NCI-H446 treated with DMSO at 0.1 percent for 48 hours (cell line): ENCODE results near the gene EPG5.
A peak's percentile ranks its signal among the peaks of the same experiment; 100 is the strongest.
"Not testable (repeated sequence)": the region's sequence is repeated elsewhere in the genome, so short reads cannot be mapped to it uniquely, and the experiment has no call there.

ENCODE experiments used
- DNase-seq: peaks from one replicate; lab custom pipeline; 2025; lab: John Stamatoyannopoulos, UW

The EPG5 gene

DNA sequence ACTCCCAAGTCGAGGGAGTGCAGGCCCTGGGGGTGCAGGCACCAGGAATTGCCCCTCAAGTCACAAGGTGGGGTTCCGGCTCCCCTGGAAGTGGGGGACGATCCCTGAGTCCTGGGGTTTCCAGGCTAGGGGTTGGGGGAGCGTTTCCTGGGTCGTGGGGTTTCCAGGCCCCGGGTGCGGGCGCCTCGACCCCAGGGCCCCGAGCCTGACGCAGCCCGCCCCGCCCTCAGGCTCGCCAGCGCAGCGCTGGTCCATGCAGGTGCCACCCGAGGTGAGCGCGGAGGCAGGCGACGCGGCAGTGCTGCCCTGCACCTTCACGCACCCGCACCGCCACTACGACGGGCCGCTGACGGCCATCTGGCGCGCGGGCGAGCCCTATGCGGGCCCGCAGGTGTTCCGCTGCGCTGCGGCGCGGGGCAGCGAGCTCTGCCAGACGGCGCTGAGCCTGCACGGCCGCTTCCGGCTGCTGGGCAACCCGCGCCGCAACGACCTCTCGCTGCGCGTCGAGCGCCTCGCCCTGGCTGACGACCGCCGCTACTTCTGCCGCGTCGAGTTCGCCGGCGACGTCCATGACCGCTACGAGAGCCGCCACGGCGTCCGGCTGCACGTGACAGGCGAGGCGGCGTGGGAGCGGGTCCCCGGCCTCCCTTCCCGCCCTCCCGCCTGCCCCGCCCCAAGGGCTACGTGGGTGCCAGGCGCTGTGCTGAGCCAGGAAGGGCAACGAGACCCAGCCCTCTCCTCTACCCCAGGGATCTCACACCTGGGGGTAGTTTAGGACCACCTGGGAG lies 129.7 kb downstream of the EPG5 start:
- no peak for DNase-seq

DNA sequence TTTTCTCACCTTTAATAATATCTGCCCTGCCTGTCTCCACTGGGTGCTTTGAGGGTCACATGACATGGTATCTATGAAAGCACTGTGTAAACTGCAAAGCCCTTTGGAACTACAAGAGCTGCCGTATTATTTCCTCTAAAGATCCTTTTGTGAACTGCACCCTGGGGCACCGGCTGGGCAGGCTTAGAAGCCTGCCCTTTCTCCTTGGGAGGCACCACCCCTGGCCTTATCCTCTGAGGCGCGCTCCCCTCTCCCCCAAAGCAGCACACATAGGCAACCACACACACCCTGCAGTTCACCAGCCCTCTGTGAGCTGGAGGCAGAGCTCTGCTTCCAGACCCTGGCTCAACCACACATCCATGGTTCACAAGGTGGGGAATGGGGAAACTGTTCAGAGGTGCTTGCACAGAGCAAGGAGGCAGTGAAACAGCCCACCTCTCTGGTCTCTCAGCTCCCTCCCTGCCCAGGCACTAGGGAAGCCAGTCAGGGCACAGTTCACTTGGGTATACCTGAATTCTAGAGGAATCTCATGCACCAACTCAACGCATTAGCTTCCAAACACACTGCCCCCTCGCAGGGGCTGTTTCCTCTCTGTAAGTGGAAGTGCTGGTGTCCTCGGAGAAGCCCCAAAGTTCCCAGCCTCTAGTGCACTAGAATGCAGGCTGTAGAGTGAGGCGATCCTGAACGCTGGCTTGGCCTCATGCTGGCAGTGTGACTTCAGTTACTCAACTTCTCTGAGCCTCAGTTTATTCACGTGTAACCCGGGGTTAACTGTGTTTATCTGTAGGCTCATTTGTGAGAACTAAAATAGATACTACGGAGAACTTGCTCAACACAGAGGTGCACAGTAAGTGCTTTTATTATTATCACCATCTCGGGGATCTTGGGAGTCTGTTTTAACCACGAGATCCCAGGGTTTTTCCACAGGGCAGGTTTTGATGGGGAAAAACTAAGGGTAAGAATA lies 130.6 kb downstream of the EPG5 start:
- no peak for DNase-seq

DNA sequence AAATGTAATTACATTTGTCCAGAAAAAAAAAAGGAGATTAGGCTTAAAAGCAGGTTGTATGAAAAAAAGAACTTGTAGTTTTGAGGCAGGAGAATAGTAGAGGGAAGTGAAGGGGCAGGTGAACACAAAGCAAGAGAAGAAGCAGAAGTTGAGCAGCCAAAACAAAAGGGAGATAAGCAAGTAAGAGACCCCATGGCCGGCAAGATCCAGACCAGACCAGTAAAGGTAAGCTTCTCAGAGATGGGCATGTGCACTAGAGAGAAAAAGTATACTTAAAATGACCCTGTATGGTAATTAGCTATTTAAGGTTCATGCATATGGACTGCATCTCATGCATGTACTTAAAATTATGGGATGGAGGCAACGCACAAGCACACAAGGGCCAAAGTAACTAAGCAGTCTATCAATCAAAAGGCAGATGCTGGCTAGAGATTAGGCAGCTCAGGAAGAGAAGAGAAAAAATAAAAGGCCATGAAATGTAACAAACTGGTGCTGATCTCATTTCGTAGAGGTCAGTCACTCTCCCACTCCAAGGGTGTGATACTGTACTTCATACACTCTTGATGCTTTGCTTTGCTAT lies 132.0 kb downstream of the EPG5 start:
- no peak for DNase-seq

DNA sequence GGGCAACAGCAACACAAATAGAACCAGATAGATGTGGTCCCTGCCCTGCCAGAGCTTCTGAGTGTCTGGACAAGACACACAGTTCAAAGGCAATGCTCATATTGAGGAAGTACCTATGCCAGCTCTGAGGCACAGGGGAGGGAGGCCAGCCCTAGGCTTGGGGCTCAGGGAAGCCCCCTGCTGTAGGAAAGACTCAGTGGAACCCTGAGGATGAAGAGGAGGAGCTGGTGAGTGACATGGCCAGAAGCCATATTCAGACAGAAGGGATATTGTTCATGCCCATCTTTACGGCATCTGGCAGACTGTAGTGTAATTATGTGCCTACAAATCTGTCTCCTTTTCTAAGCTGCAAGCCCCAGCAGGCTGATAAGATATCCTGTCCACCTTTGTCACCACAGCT lies 132.8 kb downstream of the EPG5 start:
- peak; percentile 1 for DNase-seq

DNA sequence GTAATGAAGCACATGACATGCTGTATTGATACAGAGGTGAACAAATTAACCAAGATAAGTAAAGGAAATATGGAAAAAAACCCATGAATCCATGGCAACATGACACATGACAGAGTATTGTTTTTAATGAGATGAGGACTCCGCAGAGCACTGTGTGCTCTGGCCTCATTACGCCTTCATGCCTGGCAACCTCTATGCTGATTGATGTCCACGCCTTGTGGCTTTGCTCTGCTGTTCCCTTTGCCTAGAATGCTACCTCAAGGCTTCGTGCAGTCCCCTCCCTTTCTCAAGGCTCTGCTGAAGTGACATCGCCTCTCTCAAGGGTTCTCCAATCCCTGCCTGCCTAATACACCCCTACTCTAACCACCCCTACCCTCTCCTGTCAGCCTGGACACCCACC lies 133.3 kb downstream of the EPG5 start:
- DNase-seq = no peak

DNA sequence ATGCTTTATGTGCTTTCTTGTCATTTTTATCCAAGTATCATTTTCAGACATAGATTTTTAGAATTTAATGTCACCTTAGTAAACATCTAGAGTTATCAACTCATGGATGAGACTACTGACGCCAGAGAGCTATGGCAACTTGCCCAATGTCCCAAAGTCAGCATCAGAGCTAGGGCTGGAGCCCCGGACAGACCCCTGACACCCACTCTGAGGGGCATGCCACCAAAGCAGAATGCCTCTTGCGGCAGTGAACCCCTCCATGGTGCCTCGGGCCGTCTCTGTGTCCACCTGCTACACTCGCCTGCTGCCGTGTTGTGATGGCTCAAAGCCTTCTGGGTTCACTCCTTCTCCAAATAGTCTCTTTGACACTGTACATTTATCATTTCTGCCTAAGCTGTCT lies 136.2 kb downstream of the EPG5 start:
- DNase-seq = no peak

DNA sequence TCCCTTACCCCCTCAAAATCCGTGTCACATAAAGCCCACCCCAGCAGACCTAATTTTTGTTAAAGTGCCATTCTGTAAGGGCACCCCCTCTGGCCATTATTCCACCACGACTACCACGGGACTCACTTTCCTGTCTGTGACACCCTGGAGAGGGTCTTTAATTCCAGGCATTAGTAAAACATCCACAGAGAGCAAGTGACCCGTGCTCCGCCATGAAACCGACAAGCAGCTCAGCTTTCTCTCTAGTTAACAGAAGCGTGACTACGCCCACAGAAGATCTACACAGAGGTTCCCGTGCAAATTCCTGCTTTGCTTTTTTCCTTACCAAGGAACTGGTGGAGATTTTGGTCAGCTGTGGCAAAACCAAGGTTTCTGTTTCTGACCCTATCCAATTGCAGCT lies 137.3 kb downstream of the EPG5 start:
- no peak for DNase-seq

DNA sequence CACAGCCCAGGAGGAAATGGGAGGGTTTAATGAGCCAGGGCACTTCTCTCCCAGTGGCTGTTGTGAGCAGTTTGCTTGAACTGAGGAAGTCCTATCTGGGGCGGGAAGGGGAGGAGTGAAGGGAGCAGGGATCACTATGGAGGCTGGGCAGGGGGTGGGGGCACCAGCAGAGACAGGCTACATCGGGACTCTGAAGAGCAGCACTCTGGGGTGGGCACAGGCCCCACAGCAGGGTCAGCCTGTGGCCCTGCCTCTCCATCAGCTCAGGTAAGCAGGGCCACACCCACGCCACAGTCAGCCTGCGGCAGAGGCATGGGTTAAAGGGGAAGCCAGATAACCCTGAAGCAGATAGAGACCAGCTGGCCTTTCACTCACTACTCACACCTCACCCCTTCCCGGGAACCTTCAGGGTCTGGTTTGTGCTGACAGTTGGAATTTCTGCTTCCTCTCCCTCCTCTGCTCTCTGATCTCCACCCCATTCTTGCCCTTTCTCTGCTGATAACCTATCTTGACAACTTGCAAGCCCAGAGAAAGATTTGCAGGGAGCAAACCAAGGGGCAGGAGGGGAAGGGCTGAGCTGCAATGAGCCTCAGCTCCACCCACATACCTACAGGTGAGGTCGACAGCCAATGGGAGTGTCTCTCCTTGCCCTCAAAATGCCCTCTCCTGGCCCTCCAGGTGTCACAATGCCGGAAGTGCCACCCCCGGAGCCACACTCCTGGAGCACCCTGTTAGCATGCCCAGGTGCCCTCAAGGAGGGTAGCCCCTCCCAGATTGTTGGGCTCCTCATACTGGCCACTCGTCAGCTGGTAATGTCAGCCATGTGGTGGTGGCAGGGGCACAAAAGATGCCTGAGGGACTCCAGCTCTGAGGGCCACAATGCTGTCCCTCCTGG lies 138.0 kb downstream of the EPG5 start:
- DNase-seq = no peak

DNA sequence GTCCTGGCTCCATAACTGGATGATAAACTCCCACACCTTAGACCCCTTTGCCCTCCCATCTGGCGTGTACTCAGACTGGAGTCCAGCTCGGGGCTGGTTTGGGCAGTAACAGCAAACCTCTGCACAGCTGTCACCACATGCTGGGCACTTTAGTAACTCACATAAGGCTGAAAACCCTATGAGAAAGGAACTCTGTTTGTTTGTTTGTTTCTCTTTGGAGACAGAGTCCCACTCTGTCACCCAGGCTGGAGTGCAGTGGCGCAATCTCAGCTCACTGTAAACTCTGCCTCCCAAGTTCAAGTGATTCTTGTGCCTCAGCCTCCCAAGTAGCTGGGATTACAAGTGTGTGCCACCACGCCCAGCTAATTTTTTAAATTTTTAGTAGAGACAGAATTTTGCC lies 140.4 kb downstream of the EPG5 start:
- DNase-seq = not testable (repeated sequence)

DNA sequence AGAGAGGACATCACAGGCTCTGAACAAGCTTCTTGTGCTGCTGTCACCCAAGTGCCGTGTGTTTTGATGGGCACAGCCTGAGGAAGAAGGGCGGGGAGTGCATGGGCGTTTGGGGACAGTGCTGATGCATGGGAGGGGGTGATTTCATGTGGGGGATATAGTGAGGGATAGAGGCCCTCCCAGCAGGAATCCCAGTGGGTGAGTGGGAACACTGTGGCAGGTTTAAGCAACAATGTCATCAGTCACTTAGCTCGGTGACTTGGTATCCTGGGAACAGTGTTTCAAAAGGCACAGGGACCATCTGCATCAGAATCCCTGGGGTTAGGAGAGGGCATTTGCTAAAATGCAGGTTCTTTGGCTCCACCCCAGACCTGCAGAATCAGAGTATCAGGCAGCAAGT lies 141.0 kb downstream of the EPG5 start:
- DNase-seq = no peak

DNA sequence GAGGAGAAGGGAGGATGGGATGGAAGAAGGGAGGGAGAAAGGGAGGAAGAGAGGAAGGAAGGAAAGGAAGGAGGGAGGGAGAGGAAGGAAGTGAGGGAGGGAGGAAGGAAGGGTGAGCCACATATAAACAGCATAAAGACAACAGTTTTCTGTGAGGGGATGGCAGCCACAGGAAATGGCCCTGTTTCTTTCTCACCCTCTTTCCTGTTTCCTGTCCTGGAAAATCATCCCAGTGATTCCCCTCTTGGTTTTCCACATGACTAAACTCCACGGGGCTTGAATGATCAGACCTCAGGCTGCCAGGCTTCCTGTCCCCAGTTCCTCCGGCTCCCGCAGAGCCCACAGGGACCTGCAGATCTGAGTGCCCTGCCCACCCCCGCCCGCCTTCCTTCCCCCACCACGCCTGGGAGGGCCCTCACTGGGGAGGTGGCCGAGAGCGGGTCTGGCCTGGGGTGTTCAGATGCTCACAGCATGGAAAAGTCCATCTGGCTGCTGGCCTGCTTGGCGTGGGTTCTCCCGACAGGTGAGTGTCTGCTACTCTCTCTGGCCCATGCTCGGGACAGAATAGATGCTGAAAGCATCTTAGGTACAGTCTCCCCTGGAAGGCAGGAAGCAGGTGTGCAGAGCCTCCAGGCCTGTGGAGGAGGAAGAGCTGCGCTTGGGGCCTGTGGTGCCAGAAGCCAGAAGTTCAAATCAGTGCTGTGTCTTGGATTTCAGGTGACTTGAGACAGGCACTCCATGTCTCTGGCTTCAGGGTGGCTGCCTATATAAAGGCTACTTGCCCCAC lies 141.7 kb downstream of the EPG5 start, which contains the start of gene SIGLEC15:
SIGLEC15 (plus strand) TSS at position 418 of the 787 bp plus-strand sequence; CDS start at position 472, 54 bp downstream.
- no peak for DNase-seq

DNA sequence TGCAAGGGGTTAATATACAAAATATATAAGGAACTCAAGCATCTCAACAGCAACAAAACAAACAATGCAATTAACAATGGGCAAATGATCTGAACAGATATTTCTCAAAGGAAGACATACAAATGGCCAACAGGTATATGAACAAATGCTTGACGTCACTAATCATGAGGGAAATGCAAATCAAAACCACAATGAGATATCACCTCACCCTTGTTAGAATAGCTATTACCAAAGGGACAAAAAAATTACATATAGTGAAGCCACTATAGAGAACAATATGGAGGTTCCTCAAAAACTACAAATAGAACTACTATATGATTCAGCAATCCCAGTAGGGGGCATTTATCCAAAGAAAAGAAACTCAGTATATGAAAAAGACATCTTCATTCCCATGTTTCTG lies 145.4 kb downstream of the EPG5 start:
- no peak for DNase-seq

DNA sequence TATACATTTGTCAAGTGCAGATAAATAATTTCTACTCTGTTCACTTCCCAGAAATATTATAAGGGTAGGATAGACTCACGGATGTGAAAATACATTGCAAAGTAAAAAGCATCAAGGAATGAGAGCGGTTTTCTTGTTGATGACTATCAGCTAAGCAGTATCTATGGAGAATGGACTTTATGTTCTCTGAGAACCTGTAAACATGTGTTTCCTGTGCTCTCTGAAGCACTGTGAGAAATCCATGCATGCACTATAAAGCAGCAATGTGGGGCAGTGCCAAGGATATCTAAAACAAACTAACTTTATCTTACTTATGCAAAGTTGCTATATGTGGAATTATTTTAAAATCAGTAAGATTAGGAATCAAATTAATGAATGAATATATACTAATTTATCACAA lies 146.1 kb downstream of the EPG5 start:
- no peak for DNase-seq

DNA sequence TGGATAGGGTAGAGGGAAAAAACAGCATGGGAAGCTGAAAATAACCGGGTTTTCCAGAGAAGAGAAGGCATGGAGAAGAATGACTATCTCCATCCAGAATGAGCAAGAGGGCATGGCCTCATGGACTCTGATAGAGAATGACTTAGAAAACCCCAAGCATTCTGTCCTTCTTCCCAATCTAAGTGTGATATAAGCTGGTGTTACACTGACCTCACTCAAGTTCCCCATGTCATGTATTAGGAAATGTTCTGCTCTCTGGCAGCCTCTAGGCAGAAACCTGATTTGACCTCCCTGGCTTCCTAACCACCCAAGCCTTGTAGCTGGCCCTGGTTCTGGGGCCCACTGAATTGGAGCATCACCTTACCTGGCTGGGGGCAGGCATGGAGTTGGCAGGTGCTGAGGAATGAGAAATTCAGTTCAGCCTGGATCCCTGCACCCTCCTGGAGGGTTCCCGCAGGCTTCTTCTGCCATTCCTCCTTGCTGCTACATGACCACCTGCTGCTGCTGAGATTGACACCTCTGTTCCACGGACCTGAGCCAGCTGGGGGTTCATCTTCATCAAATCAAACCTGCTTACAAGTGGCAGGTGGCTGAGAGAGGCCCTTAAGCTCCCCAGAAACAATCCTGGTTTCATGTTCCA lies 146.9 kb downstream of the EPG5 start:
- no peak for DNase-seq

DNA sequence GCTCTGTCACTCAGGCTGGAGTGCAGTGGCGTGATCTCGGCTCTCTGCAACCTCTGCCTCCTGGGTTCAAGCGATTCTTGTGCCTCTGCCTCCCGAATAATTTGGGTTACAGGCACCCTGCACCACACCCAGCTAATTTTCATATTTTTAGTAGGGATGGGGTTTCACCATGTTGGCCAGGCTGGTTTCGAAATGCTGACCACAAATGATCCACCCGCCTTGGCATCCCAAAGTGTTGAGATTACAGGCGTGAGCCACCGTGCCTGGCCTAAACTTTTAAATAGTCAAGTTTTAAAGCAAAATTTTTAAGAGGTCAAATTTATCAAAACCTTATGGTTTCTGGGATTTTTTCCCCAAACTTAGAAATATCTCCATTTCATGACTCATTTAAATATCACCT lies 148.4 kb downstream of the EPG5 start:
- not testable (repeated sequence) for DNase-seq

DNA sequence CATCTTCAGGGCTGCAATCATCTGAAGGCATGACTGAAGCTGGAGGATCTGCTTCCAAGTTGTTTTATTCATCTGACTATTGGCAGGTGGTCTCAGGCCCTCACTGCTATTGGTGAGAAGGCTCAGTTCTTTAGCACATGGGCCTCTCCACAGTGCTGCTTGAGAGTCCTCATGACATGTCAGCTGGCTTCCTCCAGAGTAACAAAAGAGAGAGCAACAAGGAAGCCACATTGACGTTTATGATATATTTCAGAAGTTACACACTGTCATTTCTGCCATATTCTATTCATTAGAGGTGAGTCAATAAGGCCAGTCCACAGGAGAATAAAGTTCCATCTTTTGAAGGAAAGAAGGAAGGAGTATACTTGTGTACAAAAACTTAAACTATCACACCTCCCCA lies 149.6 kb downstream of the EPG5 start:
- DNase-seq = no peak

DNA sequence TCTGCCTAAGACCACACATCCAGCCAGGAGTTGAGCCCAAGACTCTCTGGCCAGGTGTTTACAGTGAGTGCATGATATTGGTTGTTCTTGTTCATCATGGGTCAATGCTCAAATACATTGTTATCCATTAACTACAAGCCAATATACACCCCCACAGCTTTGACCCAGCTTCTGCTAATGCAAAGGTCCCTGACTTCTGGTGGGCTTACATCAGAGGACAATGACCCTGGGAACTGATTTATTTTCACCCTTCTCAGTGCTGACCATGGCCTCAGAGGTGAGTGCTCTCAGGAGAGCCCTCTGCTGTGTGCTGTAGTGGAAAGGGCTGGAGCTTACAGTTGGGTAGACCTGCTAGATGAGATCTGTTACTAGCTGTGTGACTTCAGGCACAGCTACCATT lies 152.4 kb downstream of the EPG5 start:
- DNase-seq = not testable (repeated sequence)

DNA sequence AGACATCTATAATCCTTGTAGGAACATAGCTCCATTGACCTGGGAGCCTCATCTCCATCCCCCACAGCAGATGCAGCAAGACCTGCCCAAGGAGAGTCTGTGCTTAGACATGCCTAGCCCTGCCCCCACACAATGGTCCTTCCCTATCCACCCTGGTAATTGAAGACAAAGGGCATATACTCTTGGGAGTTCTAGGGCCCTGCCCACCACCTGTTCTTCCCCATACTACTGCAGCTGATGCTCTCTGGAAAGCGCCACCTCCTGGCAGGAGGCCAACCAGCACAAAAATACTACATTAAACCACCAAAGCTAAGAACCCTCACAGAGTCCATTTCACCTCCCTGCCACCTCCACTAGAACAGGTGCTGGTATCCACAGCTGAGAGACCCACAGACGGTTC lies 160.0 kb downstream of the EPG5 start:
- DNase-seq = not testable (repeated sequence)

DNA sequence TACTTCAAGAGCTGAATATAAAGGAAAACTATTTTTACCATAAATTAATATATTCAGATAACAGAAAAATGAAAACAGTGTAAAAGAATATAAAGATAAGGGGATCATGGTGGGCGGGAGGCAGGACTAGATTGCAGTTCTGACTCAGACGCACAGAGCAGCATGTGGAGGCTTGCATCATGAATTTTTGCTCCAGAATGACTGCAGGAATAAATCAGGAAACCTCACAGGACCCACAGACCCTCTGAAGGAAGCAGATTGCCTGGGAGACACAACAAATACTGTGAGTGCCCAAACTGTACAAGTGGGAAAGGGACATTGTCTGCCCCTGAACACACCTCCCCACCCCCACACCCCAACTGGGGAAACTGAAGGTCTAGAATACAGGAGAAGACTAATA lies 160.9 kb downstream of the EPG5 start:
- no peak for DNase-seq

DNA sequence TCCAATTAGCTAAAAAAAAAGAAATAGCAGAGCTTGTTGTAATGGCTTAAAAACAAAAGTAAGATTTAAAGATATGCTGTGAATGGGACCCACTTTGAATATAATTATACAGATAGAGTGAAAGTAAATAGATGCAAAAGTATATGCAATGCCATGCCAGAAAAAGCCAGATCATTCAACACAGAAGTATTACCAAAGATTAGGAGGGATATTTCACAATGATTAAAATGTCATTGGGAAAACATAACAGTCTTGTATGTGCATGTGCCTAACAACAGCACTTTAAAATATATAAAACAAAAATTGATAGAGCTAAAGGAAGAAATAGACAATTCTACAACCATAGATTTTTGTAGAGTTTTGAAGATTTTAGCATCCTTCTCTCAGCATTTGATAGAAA lies 161.6 kb downstream of the EPG5 start:
- no peak for DNase-seq
